ENCODE measurements around the gene ADAMTSL1. TPM values are rescaled to one million over a fixed set of nuclear protein-coding genes. Genes with fewer than 3 reads are reported as not detected.
"Not testable (repeated sequence)": the region's sequence is repeated elsewhere in the genome, so short reads cannot be mapped to it uniquely, and the experiment has no call there.

Gene ADAMTSL1
- total RNA-seq, 1 donor from 2014 or later: 21.2 TPM

- no peak for DNase-seq (ENCODE audit: low read depth)
These were observed 446.5 kb downstream of the ADAMTSL1 start for GRCh38 chr9:18920141-18921084.

DNA sequence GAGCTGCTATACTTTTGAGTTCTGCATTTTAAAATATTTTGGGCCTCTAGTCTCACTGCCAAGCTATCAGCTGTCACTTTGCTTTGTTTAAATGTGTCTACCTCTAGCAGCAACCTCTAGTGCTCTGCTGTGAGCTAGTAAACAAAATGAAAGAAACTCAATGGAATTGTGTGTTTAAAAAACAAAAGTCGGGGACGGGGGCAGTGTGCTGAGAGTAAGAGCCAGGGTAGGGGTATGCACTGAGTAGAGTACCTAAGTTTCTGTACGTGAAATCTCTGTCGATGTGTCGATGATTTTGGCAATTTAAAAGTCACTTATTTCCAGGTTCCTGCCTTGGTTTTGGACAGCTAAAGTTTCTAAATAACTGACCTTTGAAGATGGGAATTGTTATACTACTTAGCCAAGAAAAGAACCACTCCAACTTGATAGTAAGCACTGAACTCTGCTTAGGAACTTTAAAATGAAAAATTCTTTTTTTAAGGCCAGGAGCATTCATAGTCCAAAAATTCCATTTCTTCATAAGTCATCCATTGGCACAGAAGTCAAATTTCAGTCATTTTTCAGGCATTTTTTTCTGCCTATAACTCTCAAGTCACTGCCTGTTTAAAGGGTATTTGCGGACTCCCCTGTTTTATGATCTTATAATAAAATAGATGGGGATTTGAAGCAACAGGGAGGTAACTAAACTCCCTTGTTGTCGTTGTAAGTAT lies 447.6 kb downstream of the ADAMTSL1 start:
- DNase-seq (ENCODE audit: low read depth): peak; percentile 39

DNA sequence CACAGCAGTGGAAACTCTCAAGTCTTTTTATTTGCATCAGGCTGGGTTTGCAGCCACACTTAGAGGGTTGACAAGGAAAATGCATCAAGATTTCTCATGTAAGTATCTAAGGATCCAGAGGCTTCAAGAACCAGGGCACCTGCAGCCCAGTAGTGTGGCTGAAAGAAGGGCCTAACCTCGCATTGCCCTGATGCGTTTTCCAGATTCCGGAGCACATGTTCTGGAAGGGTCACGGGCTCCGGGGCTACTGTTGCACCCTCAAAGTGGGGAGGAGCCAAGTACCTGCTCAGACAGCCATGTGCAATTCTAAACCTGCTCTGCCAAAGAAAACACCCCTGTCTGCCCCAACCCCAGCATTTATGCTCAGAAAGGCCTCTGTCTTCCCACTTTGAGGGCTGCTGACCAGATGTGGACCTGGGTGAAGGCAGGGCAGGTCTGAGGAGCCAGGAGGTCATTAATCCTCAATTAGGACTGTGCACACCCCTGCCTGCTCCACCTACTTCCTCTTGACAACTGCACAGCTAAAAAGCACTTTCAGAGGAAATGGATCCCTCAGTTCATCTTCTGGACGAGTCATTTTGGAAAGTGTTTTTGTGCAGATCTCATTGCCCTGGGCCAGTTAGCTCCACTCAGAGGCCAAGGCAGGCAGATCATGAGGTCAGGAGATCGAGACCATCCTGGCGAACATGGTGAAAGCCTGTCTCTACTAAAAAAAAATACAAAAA lies 448.4 kb downstream of the ADAMTSL1 start:
- DNase-seq (ENCODE audit: low read depth): no peak

GRCh38 chr9:18923167-18923566 lies 449.2 kb downstream of the ADAMTSL1 start:
- DNase-seq (ENCODE audit: low read depth): no peak

GRCh38 chr9:18923671-18924430 lies 449.9 kb downstream of the ADAMTSL1 start:
- no peak for DNase-seq (ENCODE audit: low read depth)

- DNase-seq (ENCODE audit: low read depth): no peak
These were observed 451.9 kb downstream of the ADAMTSL1 start for GRCh38 chr9:18925880-18926279.

DNA sequence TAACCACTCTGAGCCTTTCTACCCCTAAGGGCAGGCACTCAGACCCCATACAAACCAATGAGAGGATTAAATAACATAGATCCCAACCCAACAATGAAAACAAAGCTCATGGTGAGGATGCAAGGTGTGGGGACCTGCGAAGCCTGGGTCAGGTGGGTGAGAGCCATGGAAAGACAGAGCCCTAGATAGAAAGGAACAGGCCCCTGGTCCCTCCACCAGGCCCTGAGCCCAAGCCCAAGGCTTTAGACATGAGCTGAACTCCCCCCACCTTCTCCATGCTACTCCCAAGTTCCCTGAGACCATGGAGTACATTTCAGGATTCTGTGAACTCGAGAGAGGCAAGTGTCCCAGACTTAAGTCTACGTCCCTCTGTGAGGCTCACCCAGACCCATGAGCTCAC lies 452.6 kb downstream of the ADAMTSL1 start:
- DNase-seq (ENCODE audit: low read depth): no peak

DNA sequence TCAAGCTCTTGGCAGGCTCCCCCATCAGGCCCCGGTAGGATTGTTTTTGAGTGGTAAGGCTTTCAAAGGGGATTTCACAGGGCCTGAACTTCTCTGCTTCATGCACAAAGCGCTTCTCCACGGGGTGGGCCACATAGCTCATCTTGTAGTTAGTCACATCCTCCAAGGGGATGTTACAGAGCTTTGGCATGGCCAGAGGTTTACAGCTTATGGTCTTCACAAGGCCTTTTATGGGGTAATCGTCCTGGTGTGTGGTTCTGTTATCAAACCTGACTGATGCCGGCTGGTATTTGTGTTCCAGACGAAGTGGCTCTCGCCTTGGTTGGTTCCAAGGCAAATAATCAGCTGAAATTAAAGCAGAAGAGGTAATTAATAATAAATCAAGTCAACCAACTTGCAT lies 454.8 kb downstream of the ADAMTSL1 start:
- no peak for DNase-seq (ENCODE audit: low read depth)

DNA sequence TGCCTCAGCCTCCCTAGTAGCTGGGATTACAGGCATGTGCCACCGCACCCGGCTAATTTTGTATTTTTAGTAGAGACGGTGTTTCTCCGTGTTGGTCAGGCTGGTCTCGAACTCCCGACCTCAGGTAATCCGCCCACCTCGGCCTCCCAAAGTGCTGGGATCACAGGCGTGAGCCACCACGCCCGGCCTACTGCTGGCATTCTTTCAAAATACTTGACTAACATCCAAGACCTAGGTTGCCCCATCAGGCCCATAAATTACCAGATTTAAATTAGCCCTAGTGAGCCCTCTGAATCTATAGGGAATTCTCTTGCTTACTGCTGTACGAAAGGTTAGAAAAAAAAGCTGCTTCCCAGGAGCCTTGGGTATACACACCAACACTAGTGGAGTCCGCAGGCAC lies 456.7 kb downstream of the ADAMTSL1 start:
- DNase-seq (ENCODE audit: low read depth): not testable (repeated sequence)

DNA sequence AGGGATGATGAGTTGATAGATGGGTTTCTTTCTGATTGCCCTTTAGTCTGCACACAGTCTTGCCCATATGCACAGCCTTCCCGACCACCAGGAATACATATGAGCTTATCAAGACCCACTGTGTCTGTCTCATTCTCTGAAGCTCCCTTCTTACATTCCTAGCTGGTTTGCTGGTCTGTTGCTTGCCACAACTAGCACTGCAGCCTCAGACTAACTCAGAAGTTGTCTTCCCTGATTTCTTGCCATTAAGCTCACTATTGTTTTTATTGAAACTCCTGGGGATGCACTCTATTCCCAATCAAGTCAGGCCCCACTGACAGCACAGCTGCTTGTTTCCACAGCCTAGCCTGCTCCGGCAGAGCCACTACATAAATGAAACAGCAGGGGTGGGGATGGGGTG lies 461.6 kb downstream of the ADAMTSL1 start:
- DNase-seq (ENCODE audit: low read depth): no peak

GRCh38 chr9:18936094-18936871 lies 462.3 kb downstream of the ADAMTSL1 start:
- DNase-seq (ENCODE audit: low read depth): no peak

DNA sequence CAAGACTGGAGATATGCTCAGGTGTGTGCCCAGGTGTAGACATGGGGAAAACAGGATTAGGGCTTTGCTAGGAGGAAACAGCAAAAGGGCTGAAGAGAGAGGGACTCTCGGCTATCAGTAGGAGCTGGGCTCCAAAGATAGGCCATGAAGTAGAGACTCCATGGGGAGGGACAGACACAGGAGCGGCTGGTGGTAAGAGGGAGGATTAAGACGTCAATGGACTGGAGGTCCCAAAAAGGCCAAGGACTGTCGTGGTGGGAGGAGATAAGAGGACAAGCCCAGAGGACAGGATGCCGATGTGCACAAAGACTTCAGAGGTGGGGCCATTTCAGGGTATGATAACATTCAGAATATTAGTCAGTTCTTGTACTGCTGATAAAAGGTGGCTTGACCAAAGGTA lies 466.0 kb downstream of the ADAMTSL1 start:
- no peak for DNase-seq (ENCODE audit: low read depth)

DNA sequence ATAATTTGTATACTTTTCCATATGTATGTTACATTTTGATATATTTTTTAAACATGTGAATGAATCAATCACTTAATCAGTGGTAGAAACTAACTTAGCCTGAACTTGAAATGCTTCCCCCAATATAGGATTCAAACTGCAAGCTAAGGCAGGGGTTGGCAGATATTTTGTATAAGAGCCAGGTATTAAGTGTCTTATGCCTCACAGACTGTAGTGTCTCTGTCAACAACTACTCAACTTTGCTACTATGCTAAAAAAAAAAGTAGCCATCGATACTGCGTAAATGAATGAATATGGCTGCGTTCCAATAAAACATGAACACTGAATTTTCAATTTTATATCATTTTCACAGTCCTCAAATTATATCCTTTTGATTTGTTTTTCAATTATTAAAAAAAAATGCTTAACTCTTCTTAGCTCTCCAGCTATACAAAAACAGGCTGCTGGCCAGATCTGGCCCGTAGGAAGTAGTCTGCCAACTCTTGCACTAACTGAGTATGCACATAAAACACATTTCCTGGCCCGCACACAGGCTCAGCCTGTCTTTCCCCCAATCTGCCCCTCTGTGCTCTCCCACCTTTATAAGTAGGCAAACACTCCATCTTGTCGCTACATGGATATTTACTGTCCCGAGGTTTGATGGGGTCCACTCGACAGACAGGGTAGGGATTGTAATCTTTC lies 467.2 kb downstream of the ADAMTSL1 start:
- no peak for DNase-seq (ENCODE audit: low read depth)

GRCh38 chr9:18942801-18943200 lies 468.8 kb downstream of the ADAMTSL1 start:
- DNase-seq (ENCODE audit: low read depth): no peak

DNA sequence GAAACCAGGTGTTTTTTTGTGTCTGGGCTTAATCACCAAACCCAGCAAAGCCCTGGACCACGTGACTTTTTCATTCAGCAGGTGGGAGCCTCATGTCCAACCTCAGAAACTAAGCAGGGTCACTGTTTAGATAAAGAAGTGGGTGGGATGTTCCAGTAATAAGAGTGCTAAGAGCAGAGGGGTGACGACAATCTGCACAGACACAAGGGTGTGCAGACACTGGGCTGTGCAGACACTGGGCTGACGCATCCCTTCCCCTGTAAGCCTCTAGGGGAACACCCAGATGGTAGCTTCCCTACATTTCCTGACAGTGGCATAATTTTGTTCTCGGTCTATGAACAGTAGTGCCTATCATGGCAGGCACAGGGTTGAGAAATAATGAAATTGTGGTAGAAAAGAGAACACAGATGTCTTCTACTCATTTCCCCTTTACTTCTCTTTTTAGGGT lies 474.0 kb downstream of the ADAMTSL1 start:
- DNase-seq (ENCODE audit: low read depth): no peak

- DNase-seq (ENCODE audit: low read depth): no peak
These were observed 478.0 kb downstream of the ADAMTSL1 start for GRCh38 chr9:18951936-18952335.

DNA sequence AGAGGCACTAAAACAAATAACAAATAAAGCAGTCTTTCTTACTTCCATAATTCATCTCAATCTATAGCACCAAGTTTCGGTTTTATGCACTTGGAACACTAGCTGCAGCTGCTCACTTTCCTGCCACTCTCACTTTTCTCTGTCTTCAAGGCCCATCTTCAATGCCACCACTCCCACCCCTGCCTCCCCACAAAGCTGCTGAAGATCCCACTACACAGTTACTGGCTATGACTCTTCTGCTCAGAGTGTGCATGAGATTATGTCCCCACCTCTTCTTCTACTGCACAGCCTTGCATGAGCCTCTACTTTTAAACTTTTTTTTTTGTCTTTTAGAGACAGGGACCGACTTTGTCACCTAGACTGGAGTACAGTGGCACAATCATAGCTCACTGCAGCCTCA lies 481.7 kb downstream of the ADAMTSL1 start:
- DNase-seq (ENCODE audit: low read depth): no peak
